K562 (cell line): ENCODE measurements around the gene LOXL3. TPM values are rescaled to one million over a fixed set of nuclear protein-coding genes. Genes with fewer than 3 reads are reported as not detected.

ENCODE experiments used
- ARNT ChIP-seq, 2 experiments: fragments of 450-650 bp; IDR thresholded peaks; 2 replicates each; pipeline ENCODE4 v1.6.1; 2016; ENCODE audit warnings: mild to moderate bottlenecking in 1 of 2
- CBX3 ChIP-seq, 2 experiments: IDR thresholded peaks; 1 replicate in 1 of 2; 2 replicates in 1 of 2; pipeline ENCODE4 v1.6.1; 2012; ENCODE audit warnings: inconsistent platforms in 2 of 2, low read length in 2 of 2, borderline replicate concordance in 1 of 2, control low read depth in 1 of 2
- CC2D1A ChIP-seq: fragments of 450-650 bp; IDR thresholded peaks from 2 replicates; pipeline ENCODE4 v1.6.1; 2017; ENCODE audit warnings: mild to moderate bottlenecking
- COPS2 ChIP-seq: fragments of 450-650 bp; conservative IDR thresholded peaks from 2 replicates; pipeline ENCODE4 v1.6.1; 2016; ENCODE audit warnings: mild to moderate bottlenecking, moderate library complexity
- CREB1 ChIP-seq, 2 experiments: sonication (generic) in 1 of 2; formaldehyde crosslinking in 1 of 2; IDR thresholded peaks; 2 replicates each; pipeline versions ENCODE4 v1.6.1 to v1.8.0; 2012 to 2022; ENCODE audit warnings: inconsistent platforms in 1 of 2, mild to moderate bottlenecking in 1 of 2, missing genetic modification reagents in 1 of 2, moderate library complexity in 1 of 2
- MIER1 ChIP-seq: fragments of 450-650 bp; IDR thresholded peaks from 2 replicates; pipeline ENCODE4 v1.6.1; 2016; ENCODE audit warnings: antibody characterized with exemption, mild to moderate bottlenecking, low read depth
- RFX5 ChIP-seq: IDR thresholded peaks from 2 replicates; pipeline ENCODE4 v1.6.1; 2011; ENCODE audit warnings: low read depth, mild to moderate bottlenecking, improper control_type of control experiment, low read length
- SMARCC2 ChIP-seq: fragments of 450-650 bp; IDR thresholded peaks from 2 replicates; pipeline ENCODE4 v1.6.1; 2017; ENCODE audit warnings: antibody characterized with exemption, moderate library complexity, mild to moderate bottlenecking, low read depth
- SREBF1 ChIP-seq: fragments of 150-350 bp; IDR thresholded peaks from 2 replicates; pipeline ENCODE4 v1.6.1; 2014; ENCODE audit warnings: antibody characterized with exemption, low read depth, low read length, borderline replicate concordance
- ZNF253 ChIP-seq: fragments of 250-450 bp; sonication (Bioruptor Pico); conservative IDR thresholded peaks from 2 replicates; pipeline ENCODE4 v1.6.1; 2021; ENCODE audit warnings: mild to moderate bottlenecking
- ZNF696 ChIP-seq: fragments of 250-450 bp; sonication (Bioruptor Pico); conservative IDR thresholded peaks from 2 replicates; pipeline ENCODE4 v1.4.0; 2020; ENCODE audit warnings: mild to moderate bottlenecking, moderate library complexity
- polyA plus RNA-seq, 8 experiments: library from polyadenylated mRNA; depleted of rRNA in 4 of 8; stranded (reverse) in 5 of 8; unstranded in 3 of 8; fragments of >200 nt; fragmentation: Nextera tagmentation in 2 of 8; fragmentation: Illumina TruSeq in 1 of 8; extraction: Ambion mirVana in 2 of 8; extraction: Trizol in 1 of 8; gene quantifications; 2 replicates each; pipeline versions ENCODE4 v1.2.1 to v1.2.3, GENCODE V29; 2011 to 2014; ENCODE audit warnings: inconsistent platforms in 1 of 8, missing spikeins in 1 of 8
- total RNA-seq, 7 experiments: library from RNA; depleted of rRNA in 6 of 7; stranded (reverse); fragments of >200 nt in 6 of 7; fragmentation: Illumina TruSeq in 2 of 7; extraction: Trizol in 2 of 7; gene quantifications; 2 replicates each; pipeline versions ENCODE4 v1.2.1 to v1.2.3, GENCODE V29; 2011 to 2021; ENCODE audit warnings: low replicate concordance in 1 of 7
- TF ChIP-seq, protein P1 (sequence below): fragments of 450-650 bp; IDR thresholded peaks from 2 replicates; pipeline ENCODE4 v1.6.1; 2017; ENCODE audit warnings: mild to moderate bottlenecking, moderate library complexity
- TF ChIP-seq, protein P2 (sequence below): fragments of 450-650 bp; IDR thresholded peaks from 2 replicates; pipeline ENCODE4 v1.6.1; 2017; ENCODE audit warnings: antibody characterized with exemption, mild to moderate bottlenecking
- TF ChIP-seq, protein P3 (sequence below): IDR thresholded peaks from 2 replicates; pipeline ENCODE4 v1.6.1; 2012; ENCODE audit warnings: low read depth, low read length, improper control_type of control experiment, borderline replicate concordance
- TF ChIP-seq, protein P4 (sequence below): sonication (generic); formaldehyde crosslinking; IDR thresholded peaks from 2 replicates; pipeline ENCODE4 v1.4.0; 2020; ENCODE audit warnings: mild to moderate bottlenecking, missing genetic modification reagents
- TF ChIP-seq, protein P5 (sequence below): fragments of 450-650 bp; formaldehyde crosslinking; conservative IDR thresholded peaks from 2 replicates; pipeline ENCODE4 v1.4.0; 2022; ENCODE audit warnings: mild to moderate bottlenecking, missing genetic modification characterization

LOXL3 gene
- total and polyA plus RNA-seq, 9 of the 15 experiments (the other 6 are each of a cell fraction or from before 2014, with no cell fraction given) = 0.22 to 0.99 (median 0.31) TPM

DNA sequence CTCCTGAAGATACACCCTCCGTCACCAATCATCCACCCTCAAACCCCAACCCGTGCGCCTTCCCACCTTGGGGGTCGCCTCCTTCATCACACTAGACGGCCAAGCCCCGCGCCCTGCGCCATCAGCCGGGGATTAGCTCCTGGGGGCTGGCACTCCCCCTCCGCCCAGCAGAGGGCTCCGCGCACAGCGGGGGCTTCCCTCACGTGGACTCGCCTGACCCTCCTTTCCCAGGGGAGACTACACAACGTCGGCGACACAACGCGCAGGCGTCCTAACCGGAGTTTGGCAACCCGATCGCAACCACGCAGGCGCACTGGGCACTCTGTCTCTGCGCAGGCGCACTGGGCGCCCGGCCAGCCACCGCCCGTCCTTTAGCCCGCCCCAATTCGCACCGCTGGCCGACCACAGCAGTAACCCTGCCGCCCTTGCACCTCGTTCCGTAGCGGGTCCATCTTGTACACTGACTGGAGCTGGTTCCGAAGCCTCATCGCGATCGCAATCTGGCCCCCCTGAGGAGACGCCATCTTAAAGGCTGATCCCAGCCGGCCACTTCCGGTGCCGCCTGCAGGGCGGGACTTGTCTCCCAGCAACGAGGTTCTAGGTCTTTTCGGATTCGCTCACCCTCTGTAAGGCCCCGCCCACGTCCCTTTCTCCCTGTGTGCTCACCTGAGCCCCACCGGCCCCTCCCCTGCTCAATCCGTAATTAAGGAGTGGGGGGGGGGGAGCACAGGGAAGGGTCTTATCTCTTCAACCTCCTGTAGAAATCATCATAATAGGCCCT, 46.4 kb downstream of the LOXL3 start, which contains the start of gene PCGF1 (continued):
- TF ChIP-seq SMARCC2 = no peak
- no peak; the same call in 1 of the 2 replicates for TF ChIP-seq CREB1 (IDR thresholded peaks at IDR 0.05)
- peak; percentile 71 for TF ChIP-seq CREB1 (CRISPR knock-in tag; IDR thresholded peaks at IDR 0.05)
- no peak for TF ChIP-seq CC2D1A
- TF ChIP-seq, protein P1, sequence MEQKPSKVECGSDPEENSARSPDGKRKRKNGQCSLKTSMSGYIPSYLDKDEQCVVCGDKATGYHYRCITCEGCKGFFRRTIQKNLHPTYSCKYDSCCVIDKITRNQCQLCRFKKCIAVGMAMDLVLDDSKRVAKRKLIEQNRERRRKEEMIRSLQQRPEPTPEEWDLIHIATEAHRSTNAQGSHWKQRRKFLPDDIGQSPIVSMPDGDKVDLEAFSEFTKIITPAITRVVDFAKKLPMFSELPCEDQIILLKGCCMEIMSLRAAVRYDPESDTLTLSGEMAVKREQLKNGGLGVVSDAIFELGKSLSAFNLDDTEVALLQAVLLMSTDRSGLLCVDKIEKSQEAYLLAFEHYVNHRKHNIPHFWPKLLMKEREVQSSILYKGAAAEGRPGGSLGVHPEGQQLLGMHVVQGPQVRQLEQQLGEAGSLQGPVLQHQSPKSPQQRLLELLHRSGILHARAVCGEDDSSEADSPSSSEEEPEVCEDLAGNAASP = no peak
- no peak for TF ChIP-seq ARNT (IDR thresholded peaks at IDR 0.05)
- no peak for TF ChIP-seq SREBF1
- TF ChIP-seq, protein P2, sequence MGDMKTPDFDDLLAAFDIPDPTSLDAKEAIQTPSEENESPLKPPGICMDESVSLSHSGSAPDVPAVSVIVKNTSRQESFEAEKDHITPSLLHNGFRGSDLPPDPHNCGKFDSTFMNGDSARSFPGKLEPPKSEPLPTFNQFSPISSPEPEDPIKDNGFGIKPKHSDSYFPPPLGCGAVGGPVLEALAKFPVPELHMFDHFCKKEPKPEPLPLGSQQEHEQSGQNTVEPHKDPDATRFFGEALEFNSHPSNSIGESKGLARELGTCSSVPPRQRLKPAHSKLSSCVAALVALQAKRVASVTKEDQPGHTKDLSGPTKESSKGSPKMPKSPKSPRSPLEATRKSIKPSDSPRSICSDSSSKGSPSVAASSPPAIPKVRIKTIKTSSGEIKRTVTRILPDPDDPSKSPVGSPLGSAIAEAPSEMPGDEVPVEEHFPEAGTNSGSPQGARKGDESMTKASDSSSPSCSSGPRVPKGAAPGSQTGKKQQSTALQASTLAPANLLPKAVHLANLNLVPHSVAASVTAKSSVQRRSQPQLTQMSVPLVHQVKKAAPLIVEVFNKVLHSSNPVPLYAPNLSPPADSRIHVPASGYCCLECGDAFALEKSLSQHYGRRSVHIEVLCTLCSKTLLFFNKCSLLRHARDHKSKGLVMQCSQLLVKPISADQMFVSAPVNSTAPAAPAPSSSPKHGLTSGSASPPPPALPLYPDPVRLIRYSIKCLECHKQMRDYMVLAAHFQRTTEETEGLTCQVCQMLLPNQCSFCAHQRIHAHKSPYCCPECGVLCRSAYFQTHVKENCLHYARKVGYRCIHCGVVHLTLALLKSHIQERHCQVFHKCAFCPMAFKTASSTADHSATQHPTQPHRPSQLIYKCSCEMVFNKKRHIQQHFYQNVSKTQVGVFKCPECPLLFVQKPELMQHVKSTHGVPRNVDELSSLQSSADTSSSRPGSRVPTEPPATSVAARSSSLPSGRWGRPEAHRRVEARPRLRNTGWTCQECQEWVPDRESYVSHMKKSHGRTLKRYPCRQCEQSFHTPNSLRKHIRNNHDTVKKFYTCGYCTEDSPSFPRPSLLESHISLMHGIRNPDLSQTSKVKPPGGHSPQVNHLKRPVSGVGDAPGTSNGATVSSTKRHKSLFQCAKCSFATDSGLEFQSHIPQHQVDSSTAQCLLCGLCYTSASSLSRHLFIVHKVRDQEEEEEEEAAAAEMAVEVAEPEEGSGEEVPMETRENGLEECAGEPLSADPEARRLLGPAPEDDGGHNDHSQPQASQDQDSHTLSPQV = no peak
- no peak for TF ChIP-seq ZNF696
- TF ChIP-seq, protein P3, sequence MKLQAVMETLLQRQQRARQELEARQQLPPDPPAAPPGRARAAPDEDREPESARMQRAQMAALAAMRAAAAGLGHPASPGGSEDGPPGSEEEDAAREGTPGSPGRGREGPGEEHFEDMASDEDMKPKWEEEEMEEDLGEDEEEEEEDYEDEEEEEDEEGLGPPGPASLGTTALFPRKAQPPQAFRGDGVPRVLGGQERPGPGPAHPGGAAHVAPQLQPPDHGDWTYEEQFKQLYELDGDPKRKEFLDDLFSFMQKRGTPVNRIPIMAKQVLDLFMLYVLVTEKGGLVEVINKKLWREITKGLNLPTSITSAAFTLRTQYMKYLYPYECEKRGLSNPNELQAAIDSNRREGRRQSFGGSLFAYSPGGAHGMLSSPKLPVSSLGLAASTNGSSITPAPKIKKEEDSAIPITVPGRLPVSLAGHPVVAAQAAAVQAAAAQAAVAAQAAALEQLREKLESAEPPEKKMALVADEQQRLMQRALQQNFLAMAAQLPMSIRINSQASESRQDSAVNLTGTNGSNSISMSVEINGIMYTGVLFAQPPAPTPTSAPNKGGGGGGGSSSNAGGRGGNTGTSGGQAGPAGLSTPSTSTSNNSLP = 0 out of 2 replicates have a peak, but pooled peaks have one; percentile 37
- TF ChIP-seq, protein P4, sequence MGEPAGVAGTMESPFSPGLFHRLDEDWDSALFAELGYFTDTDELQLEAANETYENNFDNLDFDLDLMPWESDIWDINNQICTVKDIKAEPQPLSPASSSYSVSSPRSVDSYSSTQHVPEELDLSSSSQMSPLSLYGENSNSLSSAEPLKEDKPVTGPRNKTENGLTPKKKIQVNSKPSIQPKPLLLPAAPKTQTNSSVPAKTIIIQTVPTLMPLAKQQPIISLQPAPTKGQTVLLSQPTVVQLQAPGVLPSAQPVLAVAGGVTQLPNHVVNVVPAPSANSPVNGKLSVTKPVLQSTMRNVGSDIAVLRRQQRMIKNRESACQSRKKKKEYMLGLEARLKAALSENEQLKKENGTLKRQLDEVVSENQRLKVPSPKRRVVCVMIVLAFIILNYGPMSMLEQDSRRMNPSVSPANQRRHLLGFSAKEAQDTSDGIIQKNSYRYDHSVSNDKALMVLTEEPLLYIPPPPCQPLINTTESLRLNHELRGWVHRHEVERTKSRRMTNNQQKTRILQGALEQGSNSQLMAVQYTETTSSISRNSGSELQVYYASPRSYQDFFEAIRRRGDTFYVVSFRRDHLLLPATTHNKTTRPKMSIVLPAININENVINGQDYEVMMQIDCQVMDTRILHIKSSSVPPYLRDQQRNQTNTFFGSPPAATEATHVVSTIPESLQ = peak; percentile 64; the same call in 1 of the 2 replicates
- TF ChIP-seq MIER1 = no peak
- TF ChIP-seq COPS2 = no peak
- TF ChIP-seq, protein P5, sequence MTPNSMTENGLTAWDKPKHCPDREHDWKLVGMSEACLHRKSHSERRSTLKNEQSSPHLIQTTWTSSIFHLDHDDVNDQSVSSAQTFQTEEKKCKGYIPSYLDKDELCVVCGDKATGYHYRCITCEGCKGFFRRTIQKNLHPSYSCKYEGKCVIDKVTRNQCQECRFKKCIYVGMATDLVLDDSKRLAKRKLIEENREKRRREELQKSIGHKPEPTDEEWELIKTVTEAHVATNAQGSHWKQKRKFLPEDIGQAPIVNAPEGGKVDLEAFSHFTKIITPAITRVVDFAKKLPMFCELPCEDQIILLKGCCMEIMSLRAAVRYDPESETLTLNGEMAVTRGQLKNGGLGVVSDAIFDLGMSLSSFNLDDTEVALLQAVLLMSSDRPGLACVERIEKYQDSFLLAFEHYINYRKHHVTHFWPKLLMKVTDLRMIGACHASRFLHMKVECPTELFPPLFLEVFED (CRISPR knock-in tag) = peak; percentile 72; the same call in 1 of the 2 replicates
- TF ChIP-seq CBX3 (IDR thresholded peaks at IDR 0.05; ENCODE audit: borderline replicate concordance in 1 of 2, low read length in 2 of 2) = no peak; a peak in 1 of 3 replicates
- TF ChIP-seq RFX5 = no peak
- TF ChIP-seq ZNF253 (CRISPR knock-in tag) = no peak
